SK-MEL-5 (cell line): ENCODE results near the gene HOXA6. TPM values are rescaled to one million over a fixed set of nuclear protein-coding genes. Genes with fewer than 3 reads are reported as not detected.

Experiments
- DNase-seq: peaks from one replicate; pipeline ENCODE4 v3.0.0-alpha.2; 2016; ENCODE audit warnings: low read depth, low spot score
- in situ Hi-C: cut with HindIII; loops from 2 replicates; pipeline ENCODE4 v1.10.0; 2016; ENCODE audit warnings: low sequenced_read_pairs, high pct_unique_total_duplicates, low pct_unique_long_range_greater_than_20kb
- total RNA-seq: library from RNA; depleted of rRNA; stranded (reverse); fragments of >200 nt; shearing (Covaris generic); gene quantifications from 2 replicates; pipeline ENCODE4 v1.2.3, GENCODE V29; 2014

Gene HOXA6
- total RNA-seq, 1 experiment from 2014 or later: 1.9 TPM

GRCh38 chr7:27156916-27157701 lies 9.5 kb upstream of the HOXA6 start:
- in situ Hi-C loops: no loop called here

GRCh38 chr7:27156508-27156898 lies 8.9 kb upstream of the HOXA6 start, which contains the start of gene HOXA7:
Gene HOXA7 (minus strand): TSS chr7:27156675. CDS start chr7:27156545, 130 bp downstream.
- no peak for DNase-seq
- in situ Hi-C loops: no loop called here

More at GRCh38 chr7:27156916-27157701, 9.5 kb upstream of the HOXA6 start:
- no peak for DNase-seq

- in situ Hi-C loops: no loop called here
- no peak for DNase-seq
Measured at GRCh38 chr7:27155816-27156507, 8.4 kb upstream of the HOXA6 start.

GRCh38 chr7:27154901-27155815 lies 7.6 kb upstream of the HOXA6 start:
- in situ Hi-C loops: no loop called here
- DNase-seq: no peak

GRCh38 chr7:27154369-27154768 lies 6.8 kb upstream of the HOXA6 start:
- no peak for DNase-seq
- in situ Hi-C loops: no loop called here

- in situ Hi-C loops: no loop called here
- DNase-seq: no peak
Measured at GRCh38 chr7:27153526-27153925, 6.0 kb upstream of the HOXA6 start.

- in situ Hi-C loops: no loop called here
- DNase-seq: no peak
Measured at GRCh38 chr7:27152816-27153442, 5.4 kb upstream of the HOXA6 start.

GRCh38 chr7:27151931-27152815 lies 4.6 kb upstream of the HOXA6 start, which contains the start of gene HOXA3:
Gene HOXA3 (minus strand): TSS chr7:27152583. CDS start chr7:27110640, 41,943 bp downstream.
- DNase-seq: no peak
- in situ Hi-C loops: no loop called here

- DNase-seq: no peak
- in situ Hi-C loops: no loop called here
Measured at GRCh38 chr7:27151341-27151930, 3.9 kb upstream of the HOXA6 start.

- in situ Hi-C loops: no loop called here
- peak; percentile 85 for DNase-seq
Measured at GRCh38 chr7:27150568-27151340, 3.2 kb upstream of the HOXA6 start.

- DNase-seq: peak; percentile 31
- in situ Hi-C loops: no loop called here
Measured at GRCh38 chr7:27149842-27150567, 2.4 kb upstream of the HOXA6 start.

- in situ Hi-C loops: no loop called here
- DNase-seq: no peak
Measured at GRCh38 chr7:27148756-27149641, 1.4 kb upstream of the HOXA6 start.

- no peak for DNase-seq
- in situ Hi-C loops: no loop called here
Measured at GRCh38 chr7:27148031-27148755, 619 bp upstream of the HOXA6 start.
